IMR-90 (cell line): ENCODE results near the gene RNPEP.

ENCODE experiments used
- BHLHE40 ChIP-seq: fragments of 150-350 bp; IDR thresholded peaks from 2 replicates; pipeline ENCODE4 v1.6.1; 2016; ENCODE audit warnings: mild to moderate bottlenecking, low read depth, low read length
- CEBPB ChIP-seq: IDR thresholded peaks from 2 replicates; pipeline ENCODE4 v1.6.1; 2012; ENCODE audit warnings: low read depth, low read length, improper control_type of control experiment
- FOS ChIP-seq: fragments of 150-350 bp; IDR thresholded peaks from 2 replicates; pipeline ENCODE4 v1.6.1; 2016; ENCODE audit warnings: low read depth, low read length
- MAFK ChIP-seq: IDR thresholded peaks from 2 replicates; pipeline ENCODE4 v1.6.1; 2012; ENCODE audit warnings: low read depth, low read length, improper control_type of control experiment
- MAZ ChIP-seq: IDR thresholded peaks from 2 replicates; pipeline ENCODE4 v1.6.1; 2012; ENCODE audit warnings: low read depth, mild to moderate bottlenecking, low read length, improper control_type of control experiment, moderate library complexity, borderline replicate concordance
- MXI1 ChIP-seq: IDR thresholded peaks from 2 replicates; pipeline ENCODE4 v1.6.1; 2012; ENCODE audit warnings: low read depth, mild to moderate bottlenecking, low read length, moderate library complexity, borderline replicate concordance
- NFE2L2 ChIP-seq: fragments of 150-350 bp; IDR thresholded peaks from 2 replicates; pipeline ENCODE4 v1.6.1; 2016; ENCODE audit warnings: low read depth, mild to moderate bottlenecking, low read length
- POLR2A ChIP-seq: IDR thresholded peaks from 2 replicates; pipeline ENCODE4 v1.6.1; 2012; ENCODE audit warnings: mild to moderate bottlenecking, low read depth, low read length
- RCOR1 ChIP-seq: IDR thresholded peaks from 2 replicates; pipeline ENCODE4 v1.6.1; 2012; ENCODE audit warnings: mild to moderate bottlenecking, low read length, improper control_type of control experiment; ENCODE audit not compliant: insufficient replicate concordance
- RFX5 ChIP-seq: IDR thresholded peaks from 2 replicates; pipeline ENCODE4 v1.8.0; 2012; ENCODE audit warnings: low read depth, mild to moderate bottlenecking, low read length, moderate library complexity
- SMC3 ChIP-seq: fragments of 150-350 bp; IDR thresholded peaks from 2 replicates; pipeline ENCODE4 v1.6.1; 2016; ENCODE audit warnings: low read depth, mild to moderate bottlenecking, antibody characterized with exemption, low read length, moderate library complexity
- USF2 ChIP-seq: fragments of 150-350 bp; IDR thresholded peaks from 2 replicates; pipeline ENCODE4 v1.6.1; 2017; ENCODE audit warnings: mild to moderate bottlenecking, antibody characterized with exemption, low read length, low read depth
- TF ChIP-seq, protein P1 (sequence below): conservative IDR thresholded peaks from 2 replicates; pipeline ENCODE4 v1.5.1; 2012; ENCODE audit warnings: mild to moderate bottlenecking, low read depth, low read length, improper control_type of control experiment

DNA sequence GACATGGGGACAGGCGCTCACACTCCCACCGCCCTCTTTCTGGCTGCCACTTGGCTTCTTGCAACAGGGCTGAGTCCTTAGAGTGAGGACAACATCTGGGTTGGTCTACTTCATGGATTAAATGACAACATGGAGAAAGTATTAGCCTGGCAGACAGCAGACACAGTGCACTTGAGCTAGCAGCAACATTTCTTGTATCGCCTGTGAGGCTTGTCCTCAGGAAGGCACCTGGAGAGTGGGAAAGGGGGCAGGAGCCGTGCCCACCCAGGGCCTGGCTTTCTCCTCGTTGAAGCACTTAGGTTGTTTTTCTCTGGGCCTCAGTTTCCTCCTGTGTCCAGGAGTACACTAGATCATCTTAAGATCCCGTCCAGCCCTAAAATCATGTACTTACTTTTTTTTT lies 31.6 kb downstream of the RNPEP start:
- TF ChIP-seq, protein P1, sequence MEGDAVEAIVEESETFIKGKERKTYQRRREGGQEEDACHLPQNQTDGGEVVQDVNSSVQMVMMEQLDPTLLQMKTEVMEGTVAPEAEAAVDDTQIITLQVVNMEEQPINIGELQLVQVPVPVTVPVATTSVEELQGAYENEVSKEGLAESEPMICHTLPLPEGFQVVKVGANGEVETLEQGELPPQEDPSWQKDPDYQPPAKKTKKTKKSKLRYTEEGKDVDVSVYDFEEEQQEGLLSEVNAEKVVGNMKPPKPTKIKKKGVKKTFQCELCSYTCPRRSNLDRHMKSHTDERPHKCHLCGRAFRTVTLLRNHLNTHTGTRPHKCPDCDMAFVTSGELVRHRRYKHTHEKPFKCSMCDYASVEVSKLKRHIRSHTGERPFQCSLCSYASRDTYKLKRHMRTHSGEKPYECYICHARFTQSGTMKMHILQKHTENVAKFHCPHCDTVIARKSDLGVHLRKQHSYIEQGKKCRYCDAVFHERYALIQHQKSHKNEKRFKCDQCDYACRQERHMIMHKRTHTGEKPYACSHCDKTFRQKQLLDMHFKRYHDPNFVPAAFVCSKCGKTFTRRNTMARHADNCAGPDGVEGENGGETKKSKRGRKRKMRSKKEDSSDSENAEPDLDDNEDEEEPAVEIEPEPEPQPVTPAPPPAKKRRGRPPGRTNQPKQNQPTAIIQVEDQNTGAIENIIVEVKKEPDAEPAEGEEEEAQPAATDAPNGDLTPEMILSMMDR, result no peak
- TF ChIP-seq MAZ, result no peak
- TF ChIP-seq POLR2A, result no peak
- no peak for TF ChIP-seq MXI1
- no peak for TF ChIP-seq BHLHE40
- TF ChIP-seq RFX5, result no peak
- no peak for TF ChIP-seq USF2
- no peak for TF ChIP-seq CEBPB
- no peak for TF ChIP-seq RCOR1
- no peak for TF ChIP-seq FOS
- TF ChIP-seq NFE2L2, result no peak
- TF ChIP-seq SMC3, result no peak
- TF ChIP-seq MAFK, result no peak
